Kidney epithelial cell (primary cell): Measurements from ENCODE around the gene SFMBT2. TPM values are rescaled to one million over a fixed set of nuclear protein-coding genes. Genes with fewer than 3 reads are reported as not detected.

Experiments
- DNase-seq: peaks from one replicate; pipeline ENCODE4 v3.0.0-alpha.2; 2010; ENCODE audit warnings: low read depth
- H3K27me3 ChIP-seq: 2 replicates; pipeline ENCODE4 v1.6.0; 2011; ENCODE audit warnings: low read length; ENCODE audit not compliant: control insufficient read depth, insufficient read depth
- H3K36me3 ChIP-seq: 2 replicates; pipeline ENCODE4 v1.5.1; 2011; ENCODE audit warnings: low read length; ENCODE audit not compliant: control insufficient read depth, insufficient read depth
- H3K4me3 ChIP-seq: 2 replicates; pipeline ENCODE4 v1.5.1; 2011; ENCODE audit warnings: low read depth, mild to moderate bottlenecking, control low read depth, low read length
- CTCF ChIP-seq: IDR thresholded peaks from 2 replicates; pipeline ENCODE4 v1.5.1; 2011; ENCODE audit warnings: mild to moderate bottlenecking, moderate library complexity, low read length, control low read depth, inconsistent platforms; ENCODE audit not compliant: insufficient read depth, poor library complexity, severe bottlenecking
- total RNA-seq: library from RNA; depleted of rRNA; stranded (reverse); fragments of >200 nt; gene quantifications from 2 replicates; pipeline ENCODE4 v1.2.3, GENCODE V29; 2015

SFMBT2 gene
- total RNA-seq, 1 donor from 2014 or later: 3.1 TPM

- no peak for DNase-seq
- Histone ChIP-seq H3K27me3 (no peaks in the 10 kb centered on the region), H3K36me3 (no peaks in the 10 kb centered on the region), H3K4me3 (no peak overlapping the region)
- TF ChIP-seq CTCF: no peak
Observed at GRCh38 chr10:7205656-7206055, 205.2 kb downstream of the SFMBT2 start.

DNA sequence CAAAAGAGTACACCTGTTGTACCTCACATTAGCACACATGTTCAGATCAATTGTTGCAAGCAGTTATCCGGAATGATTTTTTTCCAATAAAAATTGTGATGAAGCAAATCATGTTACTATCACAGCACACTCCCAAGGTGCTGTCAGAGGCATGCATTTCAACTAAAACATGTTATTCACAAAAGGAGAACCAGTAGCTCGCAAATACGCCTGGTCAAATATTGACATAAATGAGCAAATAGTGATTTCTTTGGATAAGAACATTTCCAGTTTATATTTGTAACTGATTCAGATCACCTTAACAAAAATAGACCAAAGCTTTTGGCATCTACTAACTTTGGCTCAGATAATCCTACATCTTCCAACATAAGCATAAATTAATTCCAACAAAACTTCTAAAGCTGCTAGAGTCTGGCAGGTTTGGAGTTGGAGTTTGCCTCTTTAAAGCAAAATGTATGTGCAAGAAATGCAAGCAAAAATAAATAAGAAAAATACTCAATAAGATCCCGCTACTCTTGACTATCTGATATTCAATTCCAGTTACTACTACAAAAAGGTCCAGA lies 208.0 kb downstream of the SFMBT2 start:
- TF ChIP-seq CTCF: no peak
- no peak for DNase-seq
- H3K27me3 ChIP-seq: no peaks in the 10 kb centered on the region
- H3K4me3 ChIP-seq: no peak overlapping the region
- H3K36me3 ChIP-seq: no peaks in the 10 kb centered on the region

GRCh38 chr10:7199152-7199760 lies 211.6 kb downstream of the SFMBT2 start:
- DNase-seq: no peak
- TF ChIP-seq CTCF: no peak
- Histone ChIP-seq H3K27me3 (no peaks in the 10 kb centered on the region), H3K36me3 (no peaks in the 10 kb centered on the region), H3K4me3 (no peak overlapping the region)

- Histone ChIP-seq H3K36me3 (no peaks in the 10 kb centered on the region), H3K27me3 (no peaks in the 10 kb centered on the region), H3K4me3 (no peak overlapping the region)
- DNase-seq: no peak
- TF ChIP-seq CTCF: no peak
Observed at GRCh38 chr10:7196284-7196683, 214.6 kb downstream of the SFMBT2 start.

- no peak for TF ChIP-seq CTCF
- no peaks in the 10 kb centered on the region for H3K36me3 ChIP-seq
- no peak for DNase-seq
- H3K4me3 ChIP-seq: no peak overlapping the region
- no peaks in the 10 kb centered on the region for H3K27me3 ChIP-seq
Observed at GRCh38 chr10:7195118-7195517, 215.7 kb downstream of the SFMBT2 start.

- TF ChIP-seq CTCF: no peak
- no peak overlapping the region for H3K4me3 ChIP-seq
Observed at GRCh38 chr10:7194571-7194970, 216.3 kb downstream of the SFMBT2 start.

More at GRCh38 chr10:7194571-7194970, 216.3 kb downstream of the SFMBT2 start:
- DNase-seq: no peak
- no peaks in the 10 kb centered on the region for H3K27me3 ChIP-seq
- H3K36me3 ChIP-seq: no peaks in the 10 kb centered on the region
